Measurements from ENCODE around the gene WDR7. TPM values are rescaled to one million over a fixed set of nuclear protein-coding genes. Genes with fewer than 3 reads are reported as not detected.
A peak's percentile ranks its signal among the peaks of the same experiment; 100 is the strongest.

WDR7 gene
- total RNA-seq, 1 donor from 2014 or later: 20.4 TPM

GRCh38 chr18:57040175-57040574 is 389.0 kb downstream of the WDR7 start:
- DNase-seq (ENCODE audit: low spot score): no peak

GRCh38 chr18:57043241-57043640 is 392.1 kb downstream of the WDR7 start:
- DNase-seq (ENCODE audit: low spot score): no peak

GRCh38 chr18:57048351-57048750 is 397.2 kb downstream of the WDR7 start:
- no peak for DNase-seq (ENCODE audit: low spot score)

GRCh38 chr18:57048859-57049258 is 397.7 kb downstream of the WDR7 start:
- no peak for DNase-seq (ENCODE audit: low spot score)

GRCh38 chr18:57050310-57050949 is 399.3 kb downstream of the WDR7 start:
- DNase-seq (ENCODE audit: low spot score): peak; percentile 64

GRCh38 chr18:57051021-57051656 is 400.0 kb downstream of the WDR7 start:
- no peak for DNase-seq (ENCODE audit: low spot score)

- peak; percentile 91 for DNase-seq (ENCODE audit: low spot score)
These were observed 400.5 kb downstream of the WDR7 start for GRCh38 chr18:57051657-57052044.

- DNase-seq (ENCODE audit: low spot score): no peak
These were observed 401.0 kb downstream of the WDR7 start for GRCh38 chr18:57052173-57052572.

GRCh38 chr18:57052759-57053158 is 401.6 kb downstream of the WDR7 start:
- DNase-seq (ENCODE audit: low spot score): peak; percentile 54

- DNase-seq (ENCODE audit: low spot score): no peak
These were observed 403.7 kb downstream of the WDR7 start for GRCh38 chr18:57054891-57055290.

GRCh38 chr18:57057890-57058289 is 406.7 kb downstream of the WDR7 start:
- no peak for DNase-seq (ENCODE audit: low spot score)

- no peak for DNase-seq (ENCODE audit: low spot score)
These were observed 407.6 kb downstream of the WDR7 start for GRCh38 chr18:57058734-57059133.

- no peak for DNase-seq (ENCODE audit: low spot score)
These were observed 408.2 kb downstream of the WDR7 start for GRCh38 chr18:57059366-57059765.

- peak; percentile 48 for DNase-seq (ENCODE audit: low spot score)
These were observed 409.7 kb downstream of the WDR7 start for GRCh38 chr18:57060814-57061213.

GRCh38 chr18:57062178-57062577 is 411.0 kb downstream of the WDR7 start:
- DNase-seq (ENCODE audit: low spot score): no peak

- no peak for DNase-seq (ENCODE audit: low spot score)
These were observed 411.7 kb downstream of the WDR7 start for GRCh38 chr18:57062844-57063243.

- DNase-seq (ENCODE audit: low spot score): no peak
These were observed 412.5 kb downstream of the WDR7 start for GRCh38 chr18:57063601-57064103.

GRCh38 chr18:57073501-57074187 is 422.5 kb downstream of the WDR7 start:
- DNase-seq (ENCODE audit: low spot score): no peak

- no peak for DNase-seq (ENCODE audit: low spot score)
These were observed 424.7 kb downstream of the WDR7 start for GRCh38 chr18:57075716-57076400.

- DNase-seq (ENCODE audit: low spot score): no peak
These were observed 426.0 kb downstream of the WDR7 start for GRCh38 chr18:57077005-57077765.

GRCh38 chr18:57077786-57078552 is 426.8 kb downstream of the WDR7 start:
- DNase-seq (ENCODE audit: low spot score): no peak
